ENCODE data around the gene SOX10. TPM values are rescaled to one million over a fixed set of nuclear protein-coding genes. Genes with fewer than 3 reads are reported as not detected.

Gene SOX10
- total and polyA plus RNA-seq, 9 of the 15 experiments (the other 6 are each of a cell fraction or from before 2014, with no cell fraction given), result not detected

DNA sequence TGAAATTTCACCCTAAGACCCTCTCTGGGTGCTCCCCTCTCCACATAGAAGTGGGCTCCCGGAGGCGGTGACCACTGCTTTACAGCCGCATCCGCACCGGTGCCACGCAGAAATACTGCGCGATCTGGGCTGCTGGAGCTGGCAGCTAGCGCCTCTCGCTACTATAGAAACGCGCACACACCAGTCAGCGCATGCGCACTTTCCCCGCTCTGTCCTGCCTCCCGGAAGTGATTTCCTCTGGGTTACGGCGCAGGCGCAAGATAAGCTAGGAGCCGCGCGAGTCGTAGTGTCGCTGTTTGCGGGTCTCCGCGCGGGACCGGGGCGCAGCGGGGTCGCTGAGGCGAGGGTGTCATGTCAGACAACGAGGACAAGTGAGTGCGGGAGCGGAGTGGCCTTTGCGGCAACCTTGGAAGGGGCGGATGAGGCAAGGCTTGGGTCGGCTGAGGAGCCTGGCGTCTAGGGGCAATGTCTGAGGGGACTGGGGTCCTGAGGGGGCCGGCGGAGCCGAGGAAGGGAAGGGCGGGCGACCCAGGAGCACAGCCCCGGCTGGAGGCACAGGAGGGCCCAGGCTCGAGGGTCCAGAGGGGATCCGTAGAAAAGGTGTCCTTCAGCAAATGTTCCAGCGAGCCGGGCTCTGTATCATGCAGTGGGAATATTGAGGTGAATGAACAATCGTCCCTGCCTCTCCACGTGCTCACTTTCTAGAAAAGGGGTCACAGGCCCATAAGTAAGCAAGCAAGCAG, 30.7 kb downstream of the SOX10 start, which contains the start of the genes C22orf23 and POLR2F (continued):
- TF ChIP-seq ETS2 (tag; IDR thresholded peaks at IDR 0.05; ENCODE audit: borderline replicate concordance, poor library complexity, severe bottlenecking) (no peak), SUPT5H (IDR thresholded peaks at IDR 0.05) (peak; percentile 85), NR2C1 (IDR thresholded peaks at IDR 0.05) (peak; percentile 96), NR2C1 (tag; IDR thresholded peaks at IDR 0.05) (peak; percentile 96), GABPB1 (CRISPR knock-in tag; IDR thresholded peaks at IDR 0.05) (peak; percentile 87), SAFB (IDR thresholded peaks at IDR 0.05; ENCODE audit: borderline replicate concordance, low read depth, low read length) (0 out of 2 replicates have a peak, but pooled peaks have one; percentile 50), CXXC5 (CRISPR knock-in tag; IDR thresholded peaks at IDR 0.05) (peak; percentile 91), MAZ (CRISPR knock-in tag; conservative IDR thresholded peaks at IDR 0.05 in 1 of 2, IDR thresholded peaks at IDR 0.05 in 1 of 2) (peak; percentile 46 to 50; a peak in 2 of 4 replicates), KHSRP (IDR thresholded peaks at IDR 0.05) (no peak), ATF7 (IDR thresholded peaks at IDR 0.05) (0 out of 2 replicates have a peak, but pooled peaks have one; percentile 18), CBX8 (IDR thresholded peaks at IDR 0.05; ENCODE audit: borderline replicate concordance, extremely low read depth, low read depth, low read length, poor library complexity, severe bottlenecking) (no peak), SPI1 (IDR thresholded peaks at IDR 0.05; ENCODE audit: borderline replicate concordance, low read depth, low read length) (no peak), ILK (tag; IDR thresholded peaks at IDR 0.05; ENCODE audit: borderline replicate concordance, low read depth) (no peak), SP1 (CRISPR knock-in tag; IDR thresholded peaks at IDR 0.05) (no peak), ELF2 (CRISPR knock-in tag; IDR thresholded peaks at IDR 0.05) (0 out of 2 replicates have a peak, but pooled peaks have one; percentile 23)
- TF ChIP-seq, protein P1, sequence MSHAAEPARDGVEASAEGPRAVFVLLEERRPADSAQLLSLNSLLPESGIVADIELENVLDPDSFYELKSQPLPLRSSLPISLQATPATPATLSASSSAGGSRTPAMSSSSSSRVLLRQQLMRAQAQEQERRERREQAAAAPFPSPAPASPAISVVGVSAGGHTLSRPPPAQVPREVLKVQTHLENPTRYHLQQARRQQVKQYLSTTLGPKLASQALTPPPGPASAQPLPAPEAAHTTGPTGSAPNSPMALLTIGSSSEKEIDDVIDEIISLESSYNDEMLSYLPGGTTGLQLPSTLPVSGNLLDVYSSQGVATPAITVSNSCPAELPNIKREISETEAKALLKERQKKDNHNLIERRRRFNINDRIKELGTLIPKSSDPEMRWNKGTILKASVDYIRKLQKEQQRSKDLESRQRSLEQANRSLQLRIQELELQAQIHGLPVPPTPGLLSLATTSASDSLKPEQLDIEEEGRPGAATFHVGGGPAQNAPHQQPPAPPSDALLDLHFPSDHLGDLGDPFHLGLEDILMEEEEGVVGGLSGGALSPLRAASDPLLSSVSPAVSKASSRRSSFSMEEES (CRISPR knock-in tag; IDR thresholded peaks at IDR 0.05), result no peak
- TF ChIP-seq, protein P2, sequence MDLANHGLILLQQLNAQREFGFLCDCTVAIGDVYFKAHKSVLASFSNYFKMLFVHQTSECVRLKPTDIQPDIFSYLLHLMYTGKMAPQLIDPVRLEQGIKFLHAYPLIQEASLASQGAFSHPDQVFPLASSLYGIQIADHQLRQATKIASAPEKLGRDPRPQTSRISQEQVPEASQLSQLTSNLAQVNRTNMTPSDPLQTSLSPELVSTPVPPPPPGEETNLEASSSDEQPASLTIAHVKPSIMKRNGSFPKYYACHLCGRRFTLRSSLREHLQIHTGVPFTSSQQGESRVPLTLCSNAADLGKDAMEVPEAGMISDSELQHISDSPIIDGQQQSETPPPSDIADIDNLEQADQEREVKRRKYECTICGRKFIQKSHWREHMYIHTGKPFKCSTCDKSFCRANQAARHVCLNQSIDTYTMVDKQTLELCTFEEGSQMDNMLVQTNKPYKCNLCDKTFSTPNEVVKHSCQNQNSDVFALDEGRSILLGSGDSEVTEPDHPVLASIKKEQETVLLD (IDR thresholded peaks at IDR 0.05), result peak; percentile 97
- TF ChIP-seq, protein P3, sequence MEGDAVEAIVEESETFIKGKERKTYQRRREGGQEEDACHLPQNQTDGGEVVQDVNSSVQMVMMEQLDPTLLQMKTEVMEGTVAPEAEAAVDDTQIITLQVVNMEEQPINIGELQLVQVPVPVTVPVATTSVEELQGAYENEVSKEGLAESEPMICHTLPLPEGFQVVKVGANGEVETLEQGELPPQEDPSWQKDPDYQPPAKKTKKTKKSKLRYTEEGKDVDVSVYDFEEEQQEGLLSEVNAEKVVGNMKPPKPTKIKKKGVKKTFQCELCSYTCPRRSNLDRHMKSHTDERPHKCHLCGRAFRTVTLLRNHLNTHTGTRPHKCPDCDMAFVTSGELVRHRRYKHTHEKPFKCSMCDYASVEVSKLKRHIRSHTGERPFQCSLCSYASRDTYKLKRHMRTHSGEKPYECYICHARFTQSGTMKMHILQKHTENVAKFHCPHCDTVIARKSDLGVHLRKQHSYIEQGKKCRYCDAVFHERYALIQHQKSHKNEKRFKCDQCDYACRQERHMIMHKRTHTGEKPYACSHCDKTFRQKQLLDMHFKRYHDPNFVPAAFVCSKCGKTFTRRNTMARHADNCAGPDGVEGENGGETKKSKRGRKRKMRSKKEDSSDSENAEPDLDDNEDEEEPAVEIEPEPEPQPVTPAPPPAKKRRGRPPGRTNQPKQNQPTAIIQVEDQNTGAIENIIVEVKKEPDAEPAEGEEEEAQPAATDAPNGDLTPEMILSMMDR (IDR thresholded peaks at IDR 0.05 in 2 of 3, conservative IDR thresholded peaks at IDR 0.05 in 1 of 3; ENCODE audit: insufficient read depth in 2 of 3, low read depth in 1 of 3, low read length in 3 of 3), result 0 out of 6 replicates have a peak, but pooled peaks of 1 of the 3 experiments have one; percentile 10
